HG02798 (cell line): Measurements from ENCODE around the gene AKIP1.
"Not testable (repeated sequence)": the region's sequence is repeated elsewhere in the genome, so short reads cannot be mapped to it uniquely, and the experiment has no call there.

Source experiments
- ATAC-seq: cut with Tn5 transposase; IDR thresholded peaks from one replicate; pipeline ENCODE4 v1.9.1; 2021; ENCODE audit warnings: mild to moderate bottlenecking; ENCODE audit not compliant: unreplicated experiment, poor library complexity

The AKIP1 gene

DNA sequence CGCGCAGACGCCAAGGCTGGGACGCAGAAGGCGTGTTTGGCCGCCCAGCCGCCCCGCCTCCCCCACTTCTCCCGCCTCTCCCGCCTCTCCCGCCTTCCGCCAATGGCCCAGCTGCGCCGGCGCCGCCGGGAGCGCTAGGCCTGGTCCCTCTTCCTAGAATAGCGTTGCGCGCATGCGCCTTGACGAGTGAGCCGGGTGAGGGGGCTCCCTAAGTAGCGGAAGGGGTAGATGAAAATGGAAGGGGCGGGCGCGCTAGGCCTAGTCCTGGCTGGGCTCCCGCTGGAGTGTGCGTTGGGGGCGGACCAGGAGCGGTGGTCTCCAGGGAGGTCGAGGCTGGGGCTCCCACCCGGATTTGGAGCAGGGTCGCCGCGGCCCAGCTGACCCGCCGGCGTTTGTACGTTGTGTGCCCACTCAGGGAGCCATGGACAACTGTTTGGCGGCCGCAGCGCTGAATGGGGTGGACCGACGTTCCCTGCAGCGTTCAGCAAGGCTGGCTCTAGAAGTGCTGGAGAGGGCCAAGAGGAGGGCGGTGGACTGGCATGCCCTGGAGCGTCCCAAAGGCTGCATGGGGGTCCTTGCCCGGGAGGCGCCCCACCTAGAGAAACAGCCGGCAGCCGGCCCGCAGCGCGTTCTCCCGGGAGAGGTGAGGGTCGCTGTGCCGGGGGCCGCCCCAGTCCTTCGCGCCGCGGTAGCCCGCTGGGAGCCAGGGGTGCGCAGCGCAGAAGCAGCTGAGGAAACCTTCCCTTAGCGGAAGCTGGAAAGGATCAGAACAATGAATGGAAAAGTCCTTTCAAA, at the start of gene AKIP1:
AKIP1 (plus strand) TSS at position 161 of the 795 bp plus-strand sequence; CDS start at position 422, 261 bp downstream.
- ATAC-seq: peak; percentile 82

DNA sequence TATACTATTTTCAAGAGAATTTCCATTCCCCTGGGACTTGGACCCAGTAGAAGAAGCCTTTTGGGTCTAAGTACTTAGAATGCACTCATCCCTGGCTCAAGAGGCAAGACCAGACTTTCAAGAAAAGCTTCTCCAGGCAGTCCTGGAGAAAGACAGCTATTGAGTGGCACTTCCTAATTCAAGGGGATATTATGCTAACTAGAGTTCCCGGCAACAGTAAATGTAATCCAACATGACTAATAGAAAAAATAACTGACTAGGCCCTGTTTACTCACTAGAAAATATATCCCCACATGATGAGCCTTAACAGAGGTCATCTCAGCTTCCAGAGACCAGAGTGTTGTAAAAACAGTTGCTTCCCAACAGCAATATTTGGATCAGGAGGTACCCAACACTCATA, 47.2 kb upstream of the AKIP1 start:
- no peak for ATAC-seq

GRCh38 chr11:8865304-8865703, 45.7 kb upstream of the AKIP1 start:
- ATAC-seq: no peak

DNA sequence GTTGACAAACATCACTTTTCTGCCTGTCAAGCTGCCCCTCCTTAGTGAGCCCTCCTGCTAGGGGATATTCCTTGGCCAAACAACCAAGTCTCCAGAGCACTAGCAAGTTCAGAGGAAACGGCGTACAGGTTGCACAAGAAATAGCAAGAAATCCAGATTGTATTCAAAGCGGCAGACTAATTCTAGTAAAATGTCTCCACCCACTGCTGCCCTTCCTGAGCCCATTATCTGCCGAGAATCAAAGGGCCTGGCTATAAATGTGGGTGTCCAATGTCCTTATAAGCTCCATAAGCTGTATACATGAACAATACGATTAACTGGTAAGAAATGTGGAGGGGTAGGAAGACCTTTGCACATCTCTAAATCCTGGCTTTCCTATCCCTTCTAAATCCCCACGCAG, 44.0 kb upstream of the AKIP1 start:
- no peak for ATAC-seq

DNA sequence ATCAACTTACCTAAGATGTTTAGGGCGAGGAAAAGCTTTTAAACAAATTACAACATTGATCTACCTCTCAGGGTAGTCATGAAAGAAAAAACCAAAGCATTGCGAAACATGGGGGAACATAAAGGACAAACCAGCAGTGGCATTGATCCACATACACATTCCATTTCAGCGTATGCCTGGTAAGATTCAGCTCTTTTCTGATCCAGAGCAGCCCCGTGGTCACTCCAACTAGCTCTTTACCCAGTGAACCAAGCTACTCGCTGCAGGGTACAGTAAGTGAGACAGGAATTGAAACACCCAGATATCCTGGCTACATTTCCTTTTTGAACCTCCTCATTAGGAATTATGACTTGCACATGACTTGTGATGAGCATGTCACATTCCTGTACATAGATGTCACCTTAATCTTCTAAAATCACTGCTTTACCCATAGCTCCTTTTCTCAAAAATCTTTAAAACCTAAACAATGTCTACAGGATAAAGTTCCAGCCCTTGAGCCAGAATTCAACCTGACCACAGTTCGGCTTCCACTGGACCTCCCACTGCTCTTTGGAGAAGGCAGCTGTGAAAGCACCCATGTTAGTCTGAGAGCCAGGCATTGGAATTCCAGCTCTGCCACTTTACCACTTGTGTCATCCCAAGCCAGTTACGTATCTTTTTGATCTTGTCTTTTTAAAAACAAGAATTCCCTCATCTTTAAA, 42.9 kb upstream of the AKIP1 start:
- no peak for ATAC-seq

DNA sequence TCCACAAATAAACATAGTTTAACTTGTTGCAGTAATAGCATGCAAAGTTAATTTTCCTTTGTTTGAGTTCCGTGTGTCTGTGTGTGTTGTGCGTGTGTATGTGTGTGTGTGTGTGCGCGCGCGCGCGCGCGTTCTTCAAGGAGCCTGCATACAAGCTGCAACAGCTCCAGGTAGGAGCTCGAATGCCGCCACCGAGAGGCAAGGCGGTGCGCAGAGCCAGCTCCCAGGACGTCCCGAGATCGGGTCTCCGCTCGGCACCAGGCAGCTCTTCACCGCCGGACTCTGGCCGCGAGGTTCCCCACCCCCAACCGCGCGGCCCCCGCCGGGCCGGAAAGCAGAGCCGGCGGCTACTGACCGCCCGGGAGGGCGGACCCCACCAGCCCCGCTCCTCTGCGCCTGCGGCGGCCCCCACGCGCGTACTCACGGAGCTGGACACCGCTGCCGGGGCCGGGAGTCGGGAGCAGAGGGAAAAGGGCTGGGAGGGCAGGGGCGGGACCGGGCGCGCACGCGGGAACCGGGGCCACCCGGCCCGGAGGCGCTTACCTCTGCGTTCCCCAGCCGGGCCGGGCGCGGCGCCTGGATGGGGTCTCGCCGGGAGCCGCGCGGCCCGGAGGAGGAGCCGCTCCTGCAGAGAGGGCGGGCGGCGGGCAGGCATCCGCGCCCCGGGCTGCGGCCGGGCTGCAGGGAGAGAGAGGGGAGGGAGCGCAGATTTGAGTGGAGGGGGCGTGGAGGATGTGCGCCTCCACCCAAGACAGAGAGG, 40.4 kb upstream of the AKIP1 start:
- no peak for ATAC-seq

DNA sequence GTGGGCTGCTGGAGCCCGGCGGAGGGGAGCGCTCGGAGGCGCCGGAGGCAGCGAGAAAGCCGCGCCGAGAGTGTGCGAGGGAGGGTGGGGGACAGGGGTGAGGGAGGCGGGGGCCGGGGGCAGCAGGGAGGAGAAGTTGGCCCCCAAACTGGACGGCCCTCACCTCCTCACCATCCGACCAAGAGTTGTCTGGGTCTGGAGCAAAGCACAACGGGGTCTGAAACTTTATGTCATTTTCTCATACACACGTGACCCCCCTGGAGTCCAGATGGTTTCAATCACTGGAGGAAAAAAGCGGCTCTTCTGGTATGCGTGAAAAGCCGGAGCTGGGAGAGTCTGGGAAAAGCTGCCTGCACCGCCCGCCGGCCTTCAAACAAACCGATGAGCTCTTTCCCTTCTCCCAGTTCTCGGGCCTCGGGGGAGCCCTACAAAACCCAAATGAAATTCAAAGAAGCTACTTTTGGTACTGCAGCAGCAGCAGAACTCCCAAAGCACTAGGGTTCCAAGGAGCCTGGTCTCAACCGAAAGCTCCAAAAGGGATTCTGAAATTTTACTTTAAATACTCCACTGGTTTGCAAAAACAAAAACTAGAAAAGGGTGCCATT, 39.7 kb upstream of the AKIP1 start:
- ATAC-seq: no peak

DNA sequence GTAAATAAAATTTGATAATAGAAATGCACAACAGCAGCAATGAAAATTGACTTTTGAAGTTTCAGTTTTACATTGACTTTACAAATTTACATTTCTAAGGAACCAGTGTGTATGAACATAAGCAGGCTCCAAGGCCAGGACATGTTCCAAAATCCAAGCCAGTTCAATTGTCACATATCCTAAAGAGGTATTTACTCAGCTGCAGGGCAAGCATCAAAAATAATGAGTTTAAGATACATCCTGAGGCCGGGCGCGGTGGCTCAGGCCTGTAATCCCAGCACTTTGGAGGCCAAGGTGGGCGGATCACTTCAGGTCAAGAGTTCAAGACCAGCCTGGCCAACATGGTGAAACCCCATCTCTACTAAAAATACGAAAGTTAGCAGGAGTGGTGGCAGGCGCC, 39.0 kb upstream of the AKIP1 start:
- no peak for ATAC-seq

DNA sequence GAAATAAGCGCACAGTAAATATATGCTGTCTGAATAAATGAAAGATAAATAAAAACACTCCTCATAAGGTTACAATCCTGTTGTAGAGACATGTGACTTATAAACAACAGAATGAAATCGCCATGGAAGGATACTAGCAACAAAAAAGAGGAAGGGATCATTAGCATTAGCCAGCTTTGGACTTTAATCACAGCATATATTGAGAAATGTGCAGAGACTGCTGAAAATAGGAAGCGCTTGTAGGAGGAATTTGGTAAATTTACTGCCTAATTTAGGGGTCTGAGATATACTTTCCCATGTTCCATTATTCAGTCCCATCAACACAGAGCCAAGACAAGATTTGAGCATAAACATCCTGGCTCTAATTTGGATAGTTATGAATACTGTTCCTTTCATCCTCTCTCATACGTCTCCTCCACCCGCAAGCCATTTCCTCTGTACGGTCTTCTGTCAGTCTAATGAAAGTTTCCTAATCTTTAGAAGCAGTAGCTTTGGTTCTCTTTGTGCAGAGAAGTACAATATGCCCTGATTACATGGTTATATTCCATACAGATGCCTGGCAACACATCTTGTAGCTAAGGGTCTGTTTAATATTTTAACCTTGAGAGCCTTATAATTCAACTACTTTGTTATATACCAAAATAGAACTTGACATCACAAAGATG, 37.1 kb upstream of the AKIP1 start:
- ATAC-seq: no peak

DNA sequence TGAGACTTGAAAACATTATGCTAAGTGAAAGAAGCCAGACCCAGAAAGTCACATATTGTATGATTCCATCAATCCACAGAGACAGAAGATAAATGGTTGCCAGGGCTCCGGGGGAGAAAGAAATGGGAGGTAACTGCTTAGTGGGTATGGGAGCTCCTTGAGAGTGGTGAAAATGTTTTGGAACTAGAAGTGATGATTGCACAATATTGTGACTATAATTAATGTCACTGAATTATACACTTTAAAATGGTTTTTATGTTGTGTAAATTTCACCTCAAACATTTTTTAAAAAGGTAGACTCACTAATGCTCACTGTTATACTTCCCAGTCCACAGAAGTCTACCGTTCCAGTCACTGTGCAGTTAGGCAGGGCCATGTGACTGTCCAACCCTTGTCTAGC, 32.2 kb upstream of the AKIP1 start:
- no peak for ATAC-seq

DNA sequence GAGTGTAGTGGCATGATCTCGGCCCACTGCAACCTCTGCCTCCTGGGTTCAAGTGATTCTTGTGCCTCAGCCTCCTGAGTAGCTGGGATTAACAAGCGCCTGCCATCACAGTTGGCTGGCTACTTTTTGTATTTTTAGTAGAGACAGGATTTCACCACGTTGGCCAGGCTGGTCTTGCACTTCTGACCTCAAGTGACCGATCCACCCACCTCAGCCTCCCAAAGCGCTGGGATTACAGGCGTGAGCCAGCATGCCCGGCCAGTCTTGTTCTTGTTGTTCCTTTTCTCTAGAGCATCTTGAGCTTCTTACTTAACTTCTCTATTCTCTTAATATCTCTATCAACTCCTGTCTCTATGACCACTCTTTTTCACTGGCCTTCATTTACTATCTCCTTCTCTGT, 29.4 kb upstream of the AKIP1 start:
- ATAC-seq: not testable (repeated sequence)

DNA sequence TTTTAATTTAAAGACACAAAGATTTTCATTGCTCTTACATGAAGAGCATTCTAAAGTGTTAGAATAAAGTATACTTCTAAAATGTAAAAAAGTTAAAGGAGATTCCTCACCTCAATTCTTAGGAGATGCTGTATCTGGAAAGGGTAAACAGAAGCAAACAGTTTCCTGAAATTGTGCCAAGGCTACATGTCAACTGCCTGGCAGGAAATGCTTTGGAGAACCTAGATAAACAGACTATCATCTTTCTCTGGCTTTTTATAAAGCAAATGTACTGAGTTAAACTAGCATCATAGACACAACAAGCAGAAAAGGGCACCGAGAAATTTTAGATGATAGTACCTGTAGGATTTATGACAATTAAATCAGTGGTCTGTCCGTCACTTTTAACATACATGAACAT, 24.7 kb upstream of the AKIP1 start:
- no peak for ATAC-seq

- not testable (repeated sequence) for ATAC-seq
These were observed 19.8 kb upstream of the AKIP1 start for GRCh38 chr11:8891185-8891584.

DNA sequence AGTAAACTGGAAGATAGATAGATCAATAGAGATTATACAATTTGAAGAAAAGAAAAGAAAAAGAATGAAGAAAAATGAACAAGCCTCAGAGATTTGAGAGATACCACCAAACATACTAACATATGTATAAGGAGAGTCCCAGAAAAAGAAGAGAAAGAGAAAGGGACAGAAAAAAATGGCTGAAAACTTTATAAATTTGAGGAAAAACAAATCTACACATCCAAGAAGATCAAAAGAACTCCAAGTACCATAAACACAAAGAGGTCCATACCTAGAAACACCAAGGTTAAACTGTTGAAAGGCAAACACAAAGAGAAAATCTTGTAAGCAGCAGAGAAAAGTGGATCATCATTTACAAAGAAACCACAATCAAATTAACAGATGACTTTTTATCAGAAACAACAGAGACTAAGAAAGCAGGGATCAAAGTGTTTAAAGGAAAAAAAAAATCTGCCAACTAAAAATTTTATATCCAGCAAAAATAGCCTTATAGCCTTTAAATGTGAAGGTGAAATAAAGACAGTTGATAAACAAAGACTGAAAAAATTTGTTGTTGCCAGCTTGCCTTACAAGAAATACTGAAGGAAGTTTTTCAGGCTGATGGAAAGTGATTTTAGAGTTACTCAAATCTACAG, 11.8 kb upstream of the AKIP1 start:
- no peak for ATAC-seq

DNA sequence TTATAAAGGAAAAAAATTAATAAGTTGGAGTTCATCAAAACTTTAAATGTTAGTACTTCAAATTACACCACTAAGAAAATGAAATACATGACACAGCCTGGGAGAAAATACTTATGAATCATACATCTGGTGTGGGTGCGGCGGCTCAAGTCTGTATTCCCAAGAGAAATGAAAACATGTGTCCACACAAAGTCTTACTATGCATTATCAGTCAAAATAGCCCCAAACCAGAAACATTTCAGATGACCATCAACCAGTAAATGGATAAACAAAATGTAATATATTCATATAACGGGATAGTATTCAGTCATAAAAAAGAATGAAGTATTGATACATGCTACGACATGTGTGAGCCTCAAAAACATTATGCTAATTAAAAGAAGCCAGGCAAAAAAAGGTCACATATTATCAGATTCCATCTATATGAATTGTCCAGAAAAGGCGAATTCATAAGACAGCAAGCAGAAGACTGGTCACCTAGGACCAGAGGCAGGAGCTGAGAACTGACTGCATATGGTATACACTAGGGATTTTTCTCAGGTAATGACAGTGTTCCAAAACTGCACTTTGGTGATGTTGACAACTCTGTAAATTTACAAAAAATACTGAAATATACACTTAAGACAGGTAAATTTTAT, 5.3 kb upstream of the AKIP1 start:
- no peak for ATAC-seq

DNA sequence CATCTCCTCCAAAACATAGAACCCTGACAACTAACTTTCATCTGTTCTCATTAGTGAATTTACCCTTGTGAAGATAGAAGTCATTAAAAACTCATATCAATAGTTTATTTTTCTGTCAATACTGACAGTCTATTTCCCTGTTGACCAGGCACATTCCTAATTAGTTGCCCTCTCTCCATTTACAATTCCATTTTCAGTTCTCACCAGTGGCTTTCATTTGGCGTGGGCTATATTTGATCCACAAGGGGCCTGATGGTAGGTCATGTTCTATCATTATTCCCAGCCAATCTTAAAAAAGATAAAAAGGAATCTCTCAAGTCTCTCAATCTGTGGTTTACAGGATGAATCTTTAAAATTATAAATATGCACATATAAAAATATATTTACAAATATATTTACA, 3.9 kb upstream of the AKIP1 start:
- no peak for ATAC-seq

- ATAC-seq: no peak
These were observed 2.9 kb upstream of the AKIP1 start for GRCh38 chr11:8908099-8908498.

DNA sequence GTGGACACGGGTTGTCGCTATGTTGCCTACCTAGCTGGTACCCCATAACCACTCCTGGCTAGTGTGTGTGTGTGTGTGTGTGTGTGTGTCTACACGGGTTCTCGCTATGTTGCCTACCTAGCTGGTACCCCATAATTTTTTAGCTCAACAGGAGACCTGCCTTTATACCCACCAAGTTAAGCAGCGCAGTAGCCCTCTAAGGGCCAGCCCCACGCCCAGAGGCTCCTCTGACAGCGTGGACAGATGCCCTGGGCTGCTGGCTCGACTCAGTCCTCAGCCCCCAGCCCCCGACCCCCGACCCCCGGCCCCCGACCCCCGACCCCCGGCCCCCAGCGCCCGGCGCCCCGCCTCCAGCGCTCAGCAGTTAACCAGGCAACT, 351 bp upstream of the AKIP1 start:
- ATAC-seq: peak; percentile 17

DNA sequence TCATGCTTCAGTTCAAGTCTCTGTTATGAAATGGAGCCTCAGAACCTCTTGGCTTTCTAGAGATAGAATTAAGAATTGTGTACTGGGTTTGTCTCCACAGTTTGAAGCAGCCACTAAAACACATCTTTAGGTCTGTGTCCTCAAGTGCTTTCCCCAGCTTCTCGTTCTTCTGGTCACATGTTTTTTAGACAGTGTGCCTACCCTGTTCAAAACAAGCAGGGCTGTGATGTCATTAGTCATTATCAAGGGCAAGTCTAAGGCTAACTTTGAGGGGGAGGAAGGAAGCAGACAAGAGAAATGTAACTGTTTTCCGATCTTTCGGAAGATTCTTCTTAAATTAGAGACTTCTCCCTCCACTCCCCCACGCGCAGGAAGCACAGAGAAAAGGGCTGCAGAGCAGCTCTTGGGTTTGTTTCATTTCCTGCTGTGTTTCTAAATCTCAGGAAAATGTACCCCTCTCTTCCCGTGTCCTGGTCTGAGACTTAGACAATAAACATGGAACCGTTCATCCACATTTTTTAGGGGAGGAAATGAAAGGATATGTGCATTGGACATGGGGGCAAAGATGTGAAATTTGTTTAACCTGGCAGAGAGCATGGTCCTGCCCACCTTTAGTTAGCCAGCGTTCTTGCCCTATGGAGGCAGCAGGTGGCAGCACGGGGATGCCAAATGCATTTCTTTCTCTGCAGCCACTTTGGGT, 3.1 kb downstream of the AKIP1 start:
- peak; percentile 24 for ATAC-seq
